Neural progenitor cell (in vitro differentiated cells): Measurements from ENCODE around the gene AMER2. TPM values are rescaled to one million over a fixed set of nuclear protein-coding genes. Genes with fewer than 3 reads are reported as not detected.
A peak's percentile ranks its signal among the peaks of the same experiment; 100 is the strongest.

Experiments used
- DNase-seq: peaks from one replicate; pipeline ENCODE4 v3.0.0-alpha.2; 2016; ENCODE audit warnings: low spot score
- H2AFZ ChIP-seq: fragments of 200-600 bp; sonication (generic); replicated peaks from 2 replicates; pipeline ENCODE4 v1.6.1; 2016; ENCODE audit warnings: antibody characterized with exemption
- H3F3A ChIP-seq: fragments of 200-600 bp; sonication (generic); 2 replicates; pipeline ENCODE4 v1.6.1; 2016; ENCODE audit warnings: antibody characterized with exemption, low read depth
- H3K27ac ChIP-seq: fragments of 200-600 bp; sonication (generic); 2 replicates; pipeline ENCODE4 v1.5.1; 2016; ENCODE audit warnings: mild to moderate bottlenecking
- H3K27me3 ChIP-seq: fragments of 200-600 bp; sonication (generic); 2 replicates; pipeline ENCODE4 v1.6.1; 2016; ENCODE audit warnings: mild to moderate bottlenecking, moderate library complexity
- H3K36me3 ChIP-seq: fragments of 200-600 bp; sonication (generic); 2 replicates; pipeline ENCODE4 v1.5.1; 2016
- H3K4me1 ChIP-seq: fragments of 200-600 bp; sonication (generic); 2 replicates; pipeline ENCODE4 v1.6.1; 2016; ENCODE audit warnings: mixed run types
- H3K4me2 ChIP-seq: fragments of 200-600 bp; sonication (generic); 2 replicates; pipeline ENCODE4 v1.6.1; 2016
- H3K4me3 ChIP-seq: fragments of 200-600 bp; sonication (generic); 2 replicates; pipeline ENCODE4 v1.5.1; 2016
- H3K79me2 ChIP-seq: fragments of 200-600 bp; sonication (generic); 2 replicates; pipeline ENCODE4 v1.6.1; 2016; ENCODE audit warnings: low read depth
- H3K9ac ChIP-seq: fragments of 200-600 bp; sonication (generic); 2 replicates; pipeline ENCODE4 v1.6.1; 2016
- H3K9me3 ChIP-seq: fragments of 200-600 bp; sonication (generic); 2 replicates; pipeline ENCODE4 v1.5.1; 2016; ENCODE audit warnings: low read depth
- H4K20me1 ChIP-seq: fragments of 200-600 bp; sonication (generic); 2 replicates; pipeline ENCODE4 v1.6.1; 2016; ENCODE audit warnings: low read depth
- H3K27ac Mint-ChIP-seq: 3 replicates; pipeline ENCODE4 v1.8.0; 2021; ENCODE audit warnings: mixed read lengths
- H3K27me3 Mint-ChIP-seq: 2 replicates; pipeline ENCODE4 v1.8.0; 2022; ENCODE audit warnings: low read depth, mild to moderate bottlenecking, inconsistent platforms, moderate library complexity, mixed read lengths; ENCODE audit not compliant: insufficient read depth
- H3K36me3 Mint-ChIP-seq: 3 replicates; pipeline ENCODE4 v1.8.0; 2021; ENCODE audit warnings: mixed read lengths
- H3K4me1 Mint-ChIP-seq: 3 replicates; pipeline ENCODE4 v1.8.0; 2021; ENCODE audit warnings: mixed read lengths
- H3K4me3 Mint-ChIP-seq: 3 replicates; pipeline ENCODE4 v1.8.0; 2021; ENCODE audit warnings: mild to moderate bottlenecking, moderate library complexity, mixed read lengths
- H3K9me3 Mint-ChIP-seq: 3 replicates; pipeline ENCODE4 v1.8.0; 2020; ENCODE audit warnings: mixed read lengths
- EZH2 ChIP-seq: fragments of 200-600 bp; sonication (generic); IDR thresholded peaks from 2 replicates; pipeline ENCODE4 v1.6.1; 2017; ENCODE audit warnings: antibody characterized with exemption, mild to moderate bottlenecking, moderate library complexity
- EZH2phosphoT487 ChIP-seq: fragments of 200-600 bp; sonication (generic); IDR thresholded peaks from 2 replicates; pipeline ENCODE4 v1.6.1; 2017; ENCODE audit warnings: antibody characterized with exemption
- total RNA-seq: library from RNA; depleted of rRNA; stranded (reverse); fragments of >200 nt; gene quantifications from 2 replicates; pipeline ENCODE4 v1.2.3, GENCODE V29; 2015; ENCODE audit warnings: low replicate concordance
- TF ChIP-seq, protein P1 (sequence below): fragments of 200-600 bp; sonication (generic); IDR thresholded peaks from 2 replicates; pipeline ENCODE4 v1.5.1; 2017; ENCODE audit warnings: antibody characterized with exemption, mild to moderate bottlenecking

AMER2 gene
- total RNA-seq, 1 donor from 2014 or later: not detected

DNA sequence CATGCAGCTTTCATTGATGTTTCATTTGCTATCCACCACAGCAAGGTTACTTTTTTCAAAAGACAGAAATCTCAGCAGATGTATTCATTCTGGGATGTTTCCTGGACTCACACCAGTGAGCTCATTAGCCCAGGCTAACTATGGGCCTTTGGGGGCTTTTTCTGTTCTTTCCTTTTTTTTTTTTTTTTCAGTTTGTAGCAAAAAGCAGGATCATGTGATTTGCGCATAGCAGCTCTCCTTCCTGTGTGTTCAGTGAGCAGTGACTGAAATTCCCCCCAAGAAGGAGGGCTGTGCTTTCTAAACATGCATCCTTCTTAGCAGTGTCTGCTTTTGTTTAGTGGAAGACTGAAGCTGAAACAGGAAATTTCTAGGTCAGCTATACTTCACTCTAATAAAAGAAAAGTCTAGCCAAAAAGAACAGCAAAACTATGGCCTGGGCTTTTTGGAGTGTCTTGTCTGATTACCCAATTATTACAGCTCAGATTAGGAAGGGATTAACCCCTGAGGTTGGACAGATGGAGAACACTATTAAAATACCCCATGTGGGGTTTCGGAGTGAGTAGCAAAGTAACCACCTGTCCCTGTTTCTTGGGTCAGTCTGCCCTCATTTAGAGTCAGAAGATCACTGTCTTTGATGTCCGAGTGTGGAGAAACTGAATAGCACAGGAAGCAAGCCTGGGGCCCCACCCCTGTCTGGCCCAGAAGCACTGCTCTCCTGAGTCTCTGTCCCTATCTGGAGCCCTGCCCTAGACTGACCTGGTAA, 8.9 kb upstream of the AMER2 start:
- Histone ChIP-seq H3K4me1 (peaks cover 21% of the 10 kb centered on the region), H3K27ac (peak overlapping the region; percentile 39), H3F3A (peaks cover 13% of the 10 kb centered on the region), H3K36me3 (no peaks in the 10 kb centered on the region), H3K27me3 (no peaks in the 10 kb centered on the region), H4K20me1 (no peaks in the 10 kb centered on the region), H3K4me3 (no peak overlapping the region), H3K9me3 (no peaks in the 10 kb centered on the region), H3K4me2 (peak overlapping the region; percentile 50), H3K79me2 (no peaks in the 10 kb centered on the region), H3K9ac (no peak overlapping the region), H2AFZ (no peak overlapping the region)
- Mint-ChIP-seq H3K9me3 (peaks cover 36% of the 10 kb centered on the region), H3K36me3 (peaks cover 4% of the 10 kb centered on the region), H3K4me1 (peaks cover 52% of the 10 kb centered on the region), H3K27ac (peak overlapping the region; percentile 89), H3K4me3 (peak overlapping the region; percentile 49), H3K27me3 (peaks cover 11% of the 10 kb centered on the region)
- TF ChIP-seq, protein P1, sequence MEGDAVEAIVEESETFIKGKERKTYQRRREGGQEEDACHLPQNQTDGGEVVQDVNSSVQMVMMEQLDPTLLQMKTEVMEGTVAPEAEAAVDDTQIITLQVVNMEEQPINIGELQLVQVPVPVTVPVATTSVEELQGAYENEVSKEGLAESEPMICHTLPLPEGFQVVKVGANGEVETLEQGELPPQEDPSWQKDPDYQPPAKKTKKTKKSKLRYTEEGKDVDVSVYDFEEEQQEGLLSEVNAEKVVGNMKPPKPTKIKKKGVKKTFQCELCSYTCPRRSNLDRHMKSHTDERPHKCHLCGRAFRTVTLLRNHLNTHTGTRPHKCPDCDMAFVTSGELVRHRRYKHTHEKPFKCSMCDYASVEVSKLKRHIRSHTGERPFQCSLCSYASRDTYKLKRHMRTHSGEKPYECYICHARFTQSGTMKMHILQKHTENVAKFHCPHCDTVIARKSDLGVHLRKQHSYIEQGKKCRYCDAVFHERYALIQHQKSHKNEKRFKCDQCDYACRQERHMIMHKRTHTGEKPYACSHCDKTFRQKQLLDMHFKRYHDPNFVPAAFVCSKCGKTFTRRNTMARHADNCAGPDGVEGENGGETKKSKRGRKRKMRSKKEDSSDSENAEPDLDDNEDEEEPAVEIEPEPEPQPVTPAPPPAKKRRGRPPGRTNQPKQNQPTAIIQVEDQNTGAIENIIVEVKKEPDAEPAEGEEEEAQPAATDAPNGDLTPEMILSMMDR: no peak
- no peak for TF ChIP-seq EZH2phosphoT487
- TF ChIP-seq EZH2: no peak
- peak; percentile 31 for DNase-seq

DNA sequence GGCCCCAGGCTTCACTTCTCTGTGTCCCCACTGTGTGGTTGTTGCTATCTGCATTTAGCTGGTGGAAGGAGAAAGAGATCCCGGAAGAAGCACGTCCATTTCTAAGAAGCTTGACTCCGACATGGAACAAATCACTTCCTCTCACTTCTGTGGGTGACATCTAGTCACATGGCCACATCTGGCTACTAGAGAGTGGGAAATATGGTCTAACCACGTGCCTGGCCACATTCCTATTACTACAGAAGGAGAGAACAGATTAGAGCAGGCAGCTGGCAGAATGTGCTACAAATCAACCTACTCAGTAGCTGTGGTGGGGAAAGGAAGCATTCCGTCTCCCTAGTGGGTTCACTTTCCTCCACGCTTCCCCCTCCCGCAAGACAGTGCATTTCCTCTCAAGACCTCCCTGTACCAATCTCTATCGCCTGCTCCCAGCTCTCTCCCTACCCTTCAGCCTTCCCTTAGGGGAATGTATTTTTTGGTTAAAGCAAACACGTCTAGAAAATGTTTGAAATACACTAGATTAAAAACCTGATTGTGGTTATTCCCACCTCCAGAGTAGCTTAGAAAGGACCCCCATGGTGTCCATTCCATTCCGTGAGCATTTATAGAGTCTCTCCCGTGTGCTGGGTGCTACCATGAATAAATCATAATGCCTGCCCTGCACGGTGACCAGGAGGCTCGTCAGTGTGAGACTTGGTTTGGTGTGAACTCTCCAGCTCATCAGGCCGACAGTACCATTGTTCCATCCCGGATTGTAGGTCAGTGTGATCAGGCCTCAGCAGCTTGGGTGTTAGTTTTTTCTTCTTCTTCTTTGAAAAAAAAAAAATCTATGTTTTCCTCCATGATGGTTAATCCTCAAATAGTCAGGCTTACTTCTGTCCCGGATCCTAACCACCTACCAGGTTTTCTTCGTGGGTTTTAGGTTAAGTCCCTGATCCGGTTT, 8.0 kb upstream of the AMER2 start:
- no peaks in the 10 kb centered on the region for H3K79me2 ChIP-seq
- H3F3A ChIP-seq: peaks cover 13% of the 10 kb centered on the region
- H3K9ac ChIP-seq: no peak overlapping the region
- H3K4me3 Mint-ChIP-seq: peak overlapping the region; percentile 14
- H3K4me1 Mint-ChIP-seq: peaks cover 47% of the 10 kb centered on the region
- H2AFZ ChIP-seq: no peak overlapping the region
- H3K27me3 ChIP-seq: no peaks in the 10 kb centered on the region
- H3K27ac Mint-ChIP-seq: peak overlapping the region; percentile 89
- H3K27me3 Mint-ChIP-seq: peaks cover 13% of the 10 kb centered on the region
- H3K27ac ChIP-seq: no peak overlapping the region
- no peaks in the 10 kb centered on the region for H3K36me3 ChIP-seq
- no peak overlapping the region for H3K4me3 ChIP-seq
- no peaks in the 10 kb centered on the region for H4K20me1 ChIP-seq
- H3K9me3 ChIP-seq: no peaks in the 10 kb centered on the region
- H3K9me3 Mint-ChIP-seq: peaks cover 44% of the 10 kb centered on the region
- H3K4me1 ChIP-seq: peaks cover 21% of the 10 kb centered on the region
- H3K4me2 ChIP-seq: peak overlapping the region; percentile 50
- H3K36me3 Mint-ChIP-seq: peaks cover 6% of the 10 kb centered on the region
- TF ChIP-seq EZH2 (no peak), EZH2phosphoT487 (no peak)
- TF ChIP-seq, protein P1: no peak
- no peak for DNase-seq

DNA sequence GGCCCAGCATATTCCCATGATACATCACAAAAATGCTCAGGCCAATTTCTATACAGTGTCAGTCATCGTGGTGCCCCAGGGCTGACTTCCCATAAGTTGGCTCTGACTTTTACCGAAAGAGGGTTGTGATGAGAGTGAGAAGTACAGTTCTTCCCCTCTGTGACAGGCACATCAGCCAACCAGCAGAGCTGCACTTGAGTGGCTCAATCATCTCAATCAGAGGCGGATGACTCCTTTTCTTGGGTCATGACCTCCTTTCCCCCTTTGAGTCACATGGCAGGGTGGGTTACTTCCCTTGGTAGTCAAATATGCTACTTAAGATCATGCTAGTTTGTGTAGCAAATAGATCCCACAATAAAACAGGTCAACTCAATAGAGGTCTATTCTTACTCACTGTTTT, 6.9 kb upstream of the AMER2 start:
- no peak for DNase-seq
- Mint-ChIP-seq H3K4me3 (no peak overlapping the region), H3K36me3 (peaks cover 6% of the 10 kb centered on the region), H3K27ac (peak overlapping the region; percentile 17), H3K27me3 (peaks cover 17% of the 10 kb centered on the region), H3K9me3 (peaks cover 50% of the 10 kb centered on the region), H3K4me1 (peaks cover 41% of the 10 kb centered on the region)
- no peak overlapping the region for H3K4me3 ChIP-seq
- H3F3A ChIP-seq: peaks cover 13% of the 10 kb centered on the region
- no peaks in the 10 kb centered on the region for H3K36me3 ChIP-seq
- peaks cover 5% of the 10 kb centered on the region for H3K27me3 ChIP-seq
- H3K27ac ChIP-seq: no peak overlapping the region
- TF ChIP-seq EZH2 (no peak), EZH2phosphoT487 (no peak)
- TF ChIP-seq, protein P1: no peak
- no peak overlapping the region for H3K4me2 ChIP-seq
- no peak overlapping the region for H2AFZ ChIP-seq
- no peaks in the 10 kb centered on the region for H3K79me2 ChIP-seq
- H3K4me1 ChIP-seq: peaks cover 21% of the 10 kb centered on the region
- no peaks in the 10 kb centered on the region for H3K9me3 ChIP-seq
- no peak overlapping the region for H3K9ac ChIP-seq
- H4K20me1 ChIP-seq: no peaks in the 10 kb centered on the region
